CD14-positive monocyte (primary cell): ENCODE measurements around the gene ADAMTS15. TPM values are rescaled to one million over a fixed set of nuclear protein-coding genes. Genes with fewer than 3 reads are reported as not detected.

Experiments used
- DNase-seq, 3 donors: peaks; one replicate each; pipeline ENCODE4 v3.0.0-alpha.2; 2011 to 2022
- H2AFZ ChIP-seq: 2 replicates; pipeline ENCODE4 v1.6.0; 2012; ENCODE audit warnings: mild to moderate bottlenecking, low read depth, low read length, inconsistent platforms; ENCODE audit not compliant: insufficient read depth, poor library complexity, severe bottlenecking
- H3K27ac ChIP-seq, 2 donors: 1 replicate in 1 of 2; 2 replicates in 1 of 2; pipeline ENCODE4 v1.5.1; 2012 to 2013; ENCODE audit warnings: low read length in 2 of 2, control low read depth in 1 of 2, inconsistent platforms in 1 of 2, low read depth in 1 of 2, mild to moderate bottlenecking in 1 of 2
- H3K27me3 ChIP-seq, 2 donors: one replicate each; pipeline versions ENCODE4 v1.6.0 to v1.6.1; 2011 to 2013; ENCODE audit warnings: low read length in 2 of 2; ENCODE audit not compliant: control insufficient read depth in 2 of 2, insufficient read depth in 2 of 2
- H3K36me3 ChIP-seq, 2 donors: replicated peaks in 1 of 2; 1 replicate in 1 of 2; 2 replicates in 1 of 2; pipeline versions ENCODE4 v1.5.1 to v1.6.1; 2012 to 2013; ENCODE audit warnings: low read length in 2 of 2, control low read depth in 1 of 2, inconsistent platforms in 1 of 2, mild to moderate bottlenecking in 1 of 2; ENCODE audit not compliant: insufficient read depth in 2 of 2, control insufficient read depth in 1 of 2
- H3K4me1 ChIP-seq, 2 donors: 1 replicate in 1 of 2; 2 replicates in 1 of 2; pipeline versions ENCODE4 v1.5.1 to v1.6.1; 2012 to 2013; ENCODE audit warnings: low read length in 2 of 2, control low read depth in 1 of 2, inconsistent platforms in 1 of 2, mild to moderate bottlenecking in 1 of 2, moderate library complexity in 1 of 2; ENCODE audit not compliant: insufficient read depth in 2 of 2, control insufficient read depth in 1 of 2
- H3K4me2 ChIP-seq: replicated peaks from 2 replicates; pipeline ENCODE3; 2012; ENCODE audit warnings: low read length, moderate library complexity, mild to moderate bottlenecking; ENCODE audit not compliant: poor library complexity, severe bottlenecking; ENCODE audit errors: extremely low read depth
- H3K4me3 ChIP-seq, 3 experiments: fragments of 200-600 bp in 1 of 3; sonication (generic) in 1 of 3; replicated peaks in 1 of 3; 1 replicate in 2 of 3; 2 replicates in 1 of 3; pipeline ENCODE4 v1.5.1; 2011 to 2013; ENCODE audit warnings: low read length in 3 of 3, mild to moderate bottlenecking in 3 of 3, control low read depth in 2 of 3, low read depth in 2 of 3, inconsistent platforms in 1 of 3, moderate library complexity in 1 of 3
- H3K79me2 ChIP-seq: 2 replicates; pipeline ENCODE4 v1.6.0; 2012; ENCODE audit warnings: mild to moderate bottlenecking, control low read depth, inconsistent platforms, low read length, moderate library complexity; ENCODE audit not compliant: insufficient read depth
- H3K9ac ChIP-seq: 2 replicates; pipeline ENCODE4 v1.6.0; 2017; ENCODE audit warnings: low read length, mild to moderate bottlenecking; ENCODE audit not compliant: insufficient read depth, poor library complexity, severe bottlenecking
- H3K9me3 ChIP-seq, 2 donors: replicated peaks in 1 of 2; 1 replicate in 1 of 2; 2 replicates in 1 of 2; pipeline versions ENCODE4 v1.5.1 to v1.6.1; 2012 to 2013; ENCODE audit warnings: low read length in 2 of 2, control low read depth in 1 of 2; ENCODE audit not compliant: control insufficient read depth in 1 of 2, insufficient read depth in 1 of 2
- H4K20me1 ChIP-seq: 2 replicates; pipeline ENCODE4 v1.6.0; 2012; ENCODE audit warnings: mild to moderate bottlenecking, low read length, control low read depth, moderate library complexity; ENCODE audit not compliant: insufficient read depth
- H3K27ac Mint-ChIP-seq, 7 donors: one replicate each; pipeline ENCODE4 v1.8.0; 2020; ENCODE audit warnings: mild to moderate bottlenecking in 7 of 7, mixed read lengths in 7 of 7, moderate library complexity in 6 of 7, inconsistent platforms in 2 of 7
- H3K27me3 Mint-ChIP-seq, 3 donors: one replicate each; pipeline ENCODE4 v1.8.0; 2021 to 2022; ENCODE audit warnings: low read depth in 3 of 3, mild to moderate bottlenecking in 3 of 3, mixed read lengths in 3 of 3, moderate library complexity in 3 of 3, inconsistent platforms in 1 of 3
- H3K36me3 Mint-ChIP-seq, 2 donors: one replicate each; pipeline ENCODE4 v1.8.0; 2020; ENCODE audit warnings: mixed read lengths in 2 of 2, inconsistent platforms in 1 of 2, mild to moderate bottlenecking in 1 of 2
- H3K4me1 Mint-ChIP-seq: one replicate; pipeline ENCODE4 v1.8.0; 2020; ENCODE audit warnings: mild to moderate bottlenecking, mixed read lengths
- H3K4me3 Mint-ChIP-seq, 2 donors: one replicate each; pipeline ENCODE4 v1.8.0; 2020; ENCODE audit warnings: mild to moderate bottlenecking in 2 of 2, mixed read lengths in 2 of 2, moderate library complexity in 1 of 2
- H3K9me3 Mint-ChIP-seq, 7 donors: one replicate each; pipeline ENCODE4 v1.8.0; 2020 to 2022; ENCODE audit warnings: mixed read lengths in 7 of 7, mild to moderate bottlenecking in 6 of 7, moderate library complexity in 6 of 7, inconsistent platforms in 2 of 7
- WGBS: methylation state at CpG from one replicate; pipeline ENCODE4 v1.1.5; 2013; ENCODE audit warnings: missing lambda C conversion rate; ENCODE audit not compliant: insufficient coverage; 5-methylcytosine and 5-hydroxymethylcytosine counted together
- intact Hi-C, 2 donors: fragments of 100-400 bp; cut with micrococcal nuclease; formaldehyde crosslinking; loops; one replicate each; pipeline versions ENCODE4 v1.15.0 to v1.15.1; 2023
- polyA plus RNA-seq, 3 donors: library from polyadenylated mRNA; depleted of rRNA in 1 of 3; unstranded in 2 of 3; stranded (reverse) in 1 of 3; fragments of 300-500 nt in 2 of 3; fragments of >200 nt in 1 of 3; fragmentation: Illumina TruSeq in 2 of 3; gene quantifications; 1 replicate in 2 of 3; 2 replicates in 1 of 3; pipeline ENCODE4 v1.2.3, GENCODE V29; 2012 to 2021
- TF ChIP-seq, protein P1 (sequence below): fragments of 200-600 bp; IDR thresholded peaks from one replicate; pipeline ENCODE4 v1.8.0; 2022; ENCODE audit warnings: antibody characterized with exemption, mild to moderate bottlenecking

ADAMTS15 gene
- polyA plus RNA-seq, 3 donors, result not detected

DNA sequence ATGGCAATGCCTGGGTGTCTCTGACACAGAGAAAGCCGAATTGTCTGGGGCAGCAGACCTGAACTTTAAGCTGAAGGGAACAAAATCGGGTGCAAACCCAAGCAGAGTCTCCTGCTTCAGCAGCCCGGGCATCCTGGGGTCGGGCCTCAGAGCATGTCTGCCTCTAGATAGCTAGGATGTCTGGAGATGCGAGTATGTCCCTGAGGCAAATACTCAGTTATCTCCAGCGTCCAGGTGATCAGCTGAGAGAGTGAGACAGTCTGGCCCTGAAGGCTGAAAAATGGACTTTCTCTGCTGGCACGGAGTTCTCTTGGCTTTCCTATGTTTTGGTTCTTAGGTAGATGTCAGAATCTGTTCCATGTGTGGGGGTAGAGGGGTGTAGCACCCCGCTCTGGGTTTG, 23.3 kb upstream of the ADAMTS15 start:
- H3K4me3 ChIP-seq, result no peak overlapping the region
- no peaks in the 10 kb centered on the region for H4K20me1 ChIP-seq
- no peak overlapping the region for H3K9ac ChIP-seq
- H3K27ac Mint-ChIP-seq, result no peak overlapping the region
- 88% methylated on average over 7 of the region's 8 CpGs for WGBS
- no peaks in the 10 kb centered on the region for H3K36me3 ChIP-seq
- H3K9me3 Mint-ChIP-seq, result peaks cover 0 to 11% (median 7%) of the 10 kb centered on the region in 7 donors
- no peak overlapping the region for H3K27ac ChIP-seq
- H3K4me3 Mint-ChIP-seq, result no peak overlapping the region
- H3K4me1 Mint-ChIP-seq, result peaks cover 13% of the 10 kb centered on the region
- peaks cover 32 to 52% of the 10 kb centered on the region in 2 donors for H3K27me3 ChIP-seq
- H3K79me2 ChIP-seq, result no peaks in the 10 kb centered on the region
- H2AFZ ChIP-seq, result no peak overlapping the region
- peaks cover 0 to 19% of the 10 kb centered on the region in 2 donors for H3K9me3 ChIP-seq
- H3K27me3 Mint-ChIP-seq, result peaks cover 58 to 72% (median 71%) of the 10 kb centered on the region in 3 donors
- no peak for DNase-seq
- intact Hi-C loops, result no loop called here
- peaks cover 0 to 5% of the 10 kb centered on the region in 2 donors for H3K36me3 Mint-ChIP-seq
- H3K4me1 ChIP-seq, result peaks cover 8 to 15% of the 10 kb centered on the region in 2 donors
- TF ChIP-seq, protein P1, sequence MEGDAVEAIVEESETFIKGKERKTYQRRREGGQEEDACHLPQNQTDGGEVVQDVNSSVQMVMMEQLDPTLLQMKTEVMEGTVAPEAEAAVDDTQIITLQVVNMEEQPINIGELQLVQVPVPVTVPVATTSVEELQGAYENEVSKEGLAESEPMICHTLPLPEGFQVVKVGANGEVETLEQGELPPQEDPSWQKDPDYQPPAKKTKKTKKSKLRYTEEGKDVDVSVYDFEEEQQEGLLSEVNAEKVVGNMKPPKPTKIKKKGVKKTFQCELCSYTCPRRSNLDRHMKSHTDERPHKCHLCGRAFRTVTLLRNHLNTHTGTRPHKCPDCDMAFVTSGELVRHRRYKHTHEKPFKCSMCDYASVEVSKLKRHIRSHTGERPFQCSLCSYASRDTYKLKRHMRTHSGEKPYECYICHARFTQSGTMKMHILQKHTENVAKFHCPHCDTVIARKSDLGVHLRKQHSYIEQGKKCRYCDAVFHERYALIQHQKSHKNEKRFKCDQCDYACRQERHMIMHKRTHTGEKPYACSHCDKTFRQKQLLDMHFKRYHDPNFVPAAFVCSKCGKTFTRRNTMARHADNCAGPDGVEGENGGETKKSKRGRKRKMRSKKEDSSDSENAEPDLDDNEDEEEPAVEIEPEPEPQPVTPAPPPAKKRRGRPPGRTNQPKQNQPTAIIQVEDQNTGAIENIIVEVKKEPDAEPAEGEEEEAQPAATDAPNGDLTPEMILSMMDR, result no peak
- H3K4me2 ChIP-seq, result no peak overlapping the region

DNA sequence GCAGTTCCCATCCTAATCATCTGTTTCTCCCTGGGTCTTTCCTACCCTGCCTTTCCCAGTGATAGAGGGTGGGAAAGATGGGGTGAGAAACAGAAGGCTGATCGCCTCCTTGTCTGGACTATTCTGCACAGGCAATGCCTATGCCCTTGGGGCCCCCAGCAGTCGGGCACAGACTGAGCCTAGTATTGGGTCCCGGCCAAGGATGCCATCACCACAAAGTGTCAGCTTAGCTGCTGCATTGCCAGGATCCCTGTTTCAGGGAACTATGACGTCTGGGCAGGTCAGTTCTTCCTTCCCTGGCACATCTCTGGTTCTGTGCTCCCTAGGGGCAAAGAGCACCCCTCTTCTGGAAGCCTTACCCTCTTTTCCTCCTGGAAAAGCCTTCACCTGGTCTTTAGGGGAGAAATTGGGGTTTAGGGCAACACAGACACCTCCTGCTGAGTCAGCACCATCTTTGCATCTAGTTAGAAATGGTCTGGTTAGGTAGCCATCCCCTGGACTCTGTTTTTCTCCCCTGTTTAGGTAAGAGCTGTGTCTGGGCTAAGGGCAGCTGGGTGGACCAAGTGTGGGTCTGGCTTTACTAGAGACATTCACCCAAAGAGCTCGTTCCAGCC, 22.1 kb upstream of the ADAMTS15 start:
- 66% methylated on average over 5 of the region's 5 CpGs for WGBS
- Mint-ChIP-seq H3K4me3 (peak overlapping the region in 1 of 2 donors; percentile 80), H3K27me3 (peaks cover 67 to 83% (median 74%) of the 10 kb centered on the region in 3 donors), H3K36me3 (peaks cover 0 to 5% of the 10 kb centered on the region in 2 donors), H3K4me1 (peaks cover 5% of the 10 kb centered on the region), H3K9me3 (peaks cover 0 to 17% (median 7%) of the 10 kb centered on the region in 7 donors), H3K27ac (no peak overlapping the region)
- H3K4me1 ChIP-seq, result peaks cover 0 to 5% of the 10 kb centered on the region in 2 donors
- intact Hi-C loops, result no loop called here
- no peak for DNase-seq
- H3K9me3 ChIP-seq, result peaks cover 0 to 20% of the 10 kb centered on the region in 2 donors
- no peak overlapping the region for H3K4me3 ChIP-seq
- no peaks in the 10 kb centered on the region for H3K79me2 ChIP-seq
- no peak overlapping the region for H3K27ac ChIP-seq
- no peaks in the 10 kb centered on the region for H4K20me1 ChIP-seq
- H3K36me3 ChIP-seq, result no peaks in the 10 kb centered on the region
- no peak overlapping the region for H2AFZ ChIP-seq
- H3K9ac ChIP-seq, result no peak overlapping the region
- H3K27me3 ChIP-seq, result peaks cover 38 to 62% of the 10 kb centered on the region in 2 donors
- no peak overlapping the region for H3K4me2 ChIP-seq
- TF ChIP-seq, protein P1, result no peak
